GM21786 (cell line): ENCODE results near the gene NEO1.

Experiments used
- ATAC-seq: cut with Tn5 transposase; IDR thresholded peaks from one replicate; pipeline ENCODE4 v1.9.1; 2021; ENCODE audit not compliant: unreplicated experiment

NEO1 gene

GRCh38 chr15:73344056-73344455, 291.8 kb downstream of the NEO1 start:
- ATAC-seq: no peak

DNA sequence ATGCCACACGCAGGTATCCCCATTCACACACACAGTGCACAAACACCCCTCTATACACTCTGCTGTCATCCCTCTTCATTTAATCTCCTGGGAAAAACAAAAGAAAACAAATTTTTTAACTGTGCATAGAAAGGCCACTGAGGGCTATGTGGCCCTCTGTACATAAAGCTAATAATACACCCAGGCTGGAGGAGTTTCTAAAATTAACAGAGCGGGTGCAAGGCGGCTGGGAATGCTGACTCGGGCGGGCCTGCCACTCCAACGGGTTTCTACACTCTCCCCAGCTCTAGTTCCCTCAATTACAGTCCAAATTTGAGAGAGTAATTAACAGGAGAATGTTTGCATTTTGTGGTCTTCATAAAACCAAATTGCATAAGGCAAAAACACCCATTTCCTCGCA, 293.4 kb downstream of the NEO1 start:
- no peak for ATAC-seq

- no peak for ATAC-seq
Measured at GRCh38 chr15:73346735-73347312, 294.6 kb downstream of the NEO1 start.

DNA sequence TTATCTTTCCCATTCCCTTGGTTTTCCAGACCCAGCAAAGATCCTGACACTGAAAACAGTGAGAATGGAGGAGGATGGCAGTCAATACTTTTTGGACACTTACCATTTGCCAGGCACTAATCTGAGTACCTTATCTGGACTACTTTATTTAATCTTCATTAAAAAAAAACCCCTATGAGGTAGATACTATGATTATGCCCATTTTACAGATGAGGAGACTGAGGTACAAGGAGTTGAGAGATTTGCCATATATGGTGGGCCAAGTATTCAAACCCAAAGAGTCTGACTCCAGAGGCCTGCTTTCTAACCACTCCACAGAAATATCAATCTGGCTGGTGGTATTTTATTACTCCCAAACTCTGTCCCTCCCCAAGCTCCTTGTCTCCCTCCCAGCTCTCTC, 296.9 kb downstream of the NEO1 start:
- ATAC-seq: no peak

DNA sequence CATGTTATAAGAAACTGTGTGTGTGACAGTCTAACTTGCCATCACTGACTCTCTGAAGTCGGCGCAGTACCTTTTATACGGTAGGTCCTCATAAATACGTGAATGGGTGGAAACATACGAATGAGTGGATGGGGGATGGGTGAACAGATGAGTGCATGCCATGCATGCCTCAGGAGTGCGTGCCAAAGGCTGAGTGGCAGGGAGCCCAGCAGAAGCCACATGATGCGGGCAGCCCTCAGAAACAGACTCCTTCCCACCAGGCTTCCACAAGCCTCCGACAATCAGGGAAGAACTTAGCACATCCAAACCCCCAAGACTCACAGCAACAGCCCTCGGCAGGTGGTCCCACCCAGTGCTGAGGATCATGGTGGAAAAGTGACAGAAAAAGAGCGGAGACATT, 299.8 kb downstream of the NEO1 start:
- ATAC-seq: no peak

- ATAC-seq: no peak
Measured at GRCh38 chr15:73353734-73354133, 301.5 kb downstream of the NEO1 start.

- no peak for ATAC-seq
Measured at GRCh38 chr15:73354241-73354640, 302.0 kb downstream of the NEO1 start.
